Erythroblast (primary cell): ENCODE results near the gene GGACT.

Experiments
- GATA1 ChIP-seq: IDR thresholded peaks from 2 replicates; pipeline ENCODE4 v1.6.1; 2011; ENCODE audit warnings: low read depth, mild to moderate bottlenecking, control low read depth, low read length, moderate library complexity
- POLR2A ChIP-seq: IDR thresholded peaks from 2 replicates; pipeline ENCODE4 v1.6.1; 2011; ENCODE audit warnings: mild to moderate bottlenecking, low read length

- TF ChIP-seq POLR2A (no peak), GATA1 (no peak)
Measured at GRCh38 chr13:100589178-100589725, 663 bp upstream of the GGACT start.
